Prostate gland (tissue), 2 donors: ENCODE data around the gene TSSC4. TPM values are rescaled to one million over a fixed set of nuclear protein-coding genes. Genes with fewer than 3 reads are reported as not detected.

Experiments
- DNase-seq: peaks from one replicate; pipeline ENCODE4 v3.0.0-alpha.2; 2019; ENCODE audit warnings: low spot score
- H3K27ac ChIP-seq, 2 donors: fragments of 200-600 bp; sonication (generic); 2 replicates each; pipeline ENCODE4 v1.5.1; 2017 to 2019
- H3K27me3 ChIP-seq: fragments of 200-600 bp; sonication (generic); replicated peaks from 2 replicates; pipeline ENCODE4 v1.5.1; 2019; ENCODE audit not compliant: insufficient read depth
- H3K36me3 ChIP-seq, 2 donors: fragments of 200-600 bp; sonication (generic); 1 replicate in 1 of 2; 2 replicates in 1 of 2; pipeline versions ENCODE4 v1.5.1 to v1.8.1; 2017 to 2019
- H3K4me1 ChIP-seq: fragments of 200-600 bp; sonication (generic); replicated peaks from 2 replicates; pipeline ENCODE4 v1.5.1; 2019
- H3K4me3 ChIP-seq, 2 donors: fragments of 200-600 bp; sonication (generic); 2 replicates each; pipeline ENCODE4 v1.5.1; 2017 to 2019
- H3K9me3 ChIP-seq: fragments of 200-600 bp; sonication (generic); 2 replicates; pipeline ENCODE4 v1.5.1; 2017
- POLR2A ChIP-seq: fragments of 450-650 bp; IDR thresholded peaks from one replicate; pipeline ENCODE4 v1.6.1; 2016; ENCODE audit warnings: antibody characterized with exemption, mild to moderate bottlenecking
- POLR2AphosphoS5 ChIP-seq: sonication (generic); formaldehyde crosslinking; IDR thresholded peaks from one replicate; pipeline ENCODE4 v1.6.1; 2017; ENCODE audit warnings: antibody characterized with exemption
- WGBS: methylation state at CpG from one replicate; pipeline ENCODE4 v1.1.5; 2018; 5-methylcytosine and 5-hydroxymethylcytosine counted together
- intact Hi-C: fragments of 100-400 bp; cut with DNase I; formaldehyde crosslinking; loops from one replicate; pipeline ENCODE4 v1.14.2; 2022
- total RNA-seq, 2 donors: library from RNA; depleted of rRNA; stranded (reverse); fragments of >200 nt; gene quantifications; one replicate each; pipeline ENCODE4 v1.1.0, GENCODE V29; 2016
- TF ChIP-seq, protein P1 (sequence below), 4 experiments: fragments of 200-600 bp in 2 of 4; fragments of 450-650 bp in 2 of 4; sonication (generic) in 2 of 4; IDR thresholded peaks; 1 replicate in 3 of 4; 2 replicates in 1 of 4; pipeline ENCODE4 v1.5.1; 2016 to 2019; ENCODE audit warnings: antibody characterized with exemption in 4 of 4, mild to moderate bottlenecking in 2 of 4, moderate library complexity in 2 of 4

Gene TSSC4
- total RNA-seq, 2 donors from 2014 or later = 40.4 to 71.1 TPM

DNA sequence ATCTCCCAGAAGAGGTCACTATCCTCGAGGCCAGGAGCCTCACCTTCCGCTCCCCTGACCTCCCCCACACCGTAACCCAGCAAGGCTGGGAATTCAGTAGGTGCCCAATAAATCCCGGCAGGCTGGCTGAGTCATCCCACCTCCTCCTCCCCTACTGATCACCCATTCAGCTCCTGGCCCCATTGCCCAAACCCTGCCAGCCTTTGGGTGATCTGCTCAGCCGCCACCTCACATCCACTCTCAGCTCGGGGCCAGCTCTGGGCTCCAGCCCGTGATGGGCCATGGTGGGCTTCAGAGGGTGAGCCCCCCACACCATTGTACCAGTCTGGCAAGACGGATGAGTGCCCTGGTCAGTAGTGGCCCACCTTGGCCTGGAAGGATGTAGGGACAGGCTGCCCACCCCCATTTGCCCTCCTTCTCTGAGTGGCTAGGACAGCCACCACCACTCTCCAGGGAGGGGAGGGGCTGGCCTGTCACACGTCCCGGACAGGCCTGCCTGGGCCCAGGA lies 35.5 kb downstream of the TSSC4 start:
- Histone ChIP-seq H3K9me3 (no peaks in the 10 kb centered on the region), H3K4me3 (no peak overlapping the region), H3K4me1 (no peaks in the 10 kb centered on the region), H3K27ac (no peak overlapping the region), H3K36me3 (no peaks in the 10 kb centered on the region), H3K27me3 (no peaks in the 10 kb centered on the region)
- intact Hi-C loops = no loop called here
- 70% methylated on average over 10 of the region's 10 CpGs for WGBS
- DNase-seq = no peak
- no peak for TF ChIP-seq POLR2A
- TF ChIP-seq POLR2AphosphoS5 = no peak
- TF ChIP-seq, protein P1, sequence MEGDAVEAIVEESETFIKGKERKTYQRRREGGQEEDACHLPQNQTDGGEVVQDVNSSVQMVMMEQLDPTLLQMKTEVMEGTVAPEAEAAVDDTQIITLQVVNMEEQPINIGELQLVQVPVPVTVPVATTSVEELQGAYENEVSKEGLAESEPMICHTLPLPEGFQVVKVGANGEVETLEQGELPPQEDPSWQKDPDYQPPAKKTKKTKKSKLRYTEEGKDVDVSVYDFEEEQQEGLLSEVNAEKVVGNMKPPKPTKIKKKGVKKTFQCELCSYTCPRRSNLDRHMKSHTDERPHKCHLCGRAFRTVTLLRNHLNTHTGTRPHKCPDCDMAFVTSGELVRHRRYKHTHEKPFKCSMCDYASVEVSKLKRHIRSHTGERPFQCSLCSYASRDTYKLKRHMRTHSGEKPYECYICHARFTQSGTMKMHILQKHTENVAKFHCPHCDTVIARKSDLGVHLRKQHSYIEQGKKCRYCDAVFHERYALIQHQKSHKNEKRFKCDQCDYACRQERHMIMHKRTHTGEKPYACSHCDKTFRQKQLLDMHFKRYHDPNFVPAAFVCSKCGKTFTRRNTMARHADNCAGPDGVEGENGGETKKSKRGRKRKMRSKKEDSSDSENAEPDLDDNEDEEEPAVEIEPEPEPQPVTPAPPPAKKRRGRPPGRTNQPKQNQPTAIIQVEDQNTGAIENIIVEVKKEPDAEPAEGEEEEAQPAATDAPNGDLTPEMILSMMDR (IDR thresholded peaks at IDR 0.05) = no peak

DNA sequence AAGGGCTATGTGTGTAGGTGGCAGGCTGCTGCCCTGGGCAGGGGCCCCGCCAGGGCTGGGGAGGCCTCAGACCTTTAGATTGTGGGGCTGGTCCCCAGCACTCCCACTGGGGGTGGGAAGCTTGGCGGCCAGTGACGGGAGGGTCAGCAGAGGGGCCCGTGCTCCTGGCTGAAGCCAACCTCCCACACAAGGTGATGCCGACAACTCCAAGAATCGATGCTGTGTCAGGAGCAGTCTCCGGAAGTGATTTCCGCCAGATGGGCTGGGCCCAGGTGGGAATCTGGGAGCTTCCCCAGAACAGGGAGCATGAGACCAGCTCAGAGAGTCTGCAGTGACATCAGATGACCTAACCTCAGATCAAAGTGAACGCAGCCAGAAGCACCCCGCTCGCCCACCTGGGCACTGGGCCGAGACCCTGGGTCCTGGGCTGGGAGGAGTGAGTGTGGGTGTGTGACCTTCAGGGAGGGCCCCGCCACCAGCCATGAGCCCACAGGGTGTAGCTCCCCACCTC lies 36.0 kb downstream of the TSSC4 start:
- WGBS = 98% methylated on average over 8 of the region's 13 CpGs
- H3K4me1 ChIP-seq = no peaks in the 10 kb centered on the region
- TF ChIP-seq, protein P1 (IDR thresholded peaks at IDR 0.05) = no peak
- TF ChIP-seq POLR2AphosphoS5 (no peak), POLR2A (no peak)
- intact Hi-C loops = no loop called here
- no peaks in the 10 kb centered on the region for H3K9me3 ChIP-seq
- no peak overlapping the region for H3K27ac ChIP-seq
- no peaks in the 10 kb centered on the region for H3K27me3 ChIP-seq
- H3K36me3 ChIP-seq = no peaks in the 10 kb centered on the region
- H3K4me3 ChIP-seq = no peak overlapping the region
- no peak for DNase-seq

DNA sequence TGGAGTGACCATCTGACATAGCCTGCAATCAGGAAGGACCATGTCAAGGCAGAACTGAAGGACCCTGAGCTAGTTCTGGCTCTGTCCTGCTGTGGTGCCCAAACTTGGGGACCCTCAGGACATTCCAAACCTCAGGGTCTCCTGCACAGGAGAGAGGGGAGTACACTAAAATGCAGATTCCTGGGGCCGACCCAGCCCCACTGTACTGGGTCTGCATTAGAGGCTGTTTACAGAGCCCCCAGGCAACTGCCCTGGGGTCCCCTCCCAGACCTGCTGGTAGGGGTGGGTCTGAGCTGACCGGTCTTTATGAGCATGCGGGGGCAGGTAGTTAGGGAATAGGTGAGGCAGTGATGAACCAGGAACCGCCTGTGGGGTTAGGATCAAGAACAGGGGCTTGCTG lies 37.0 kb downstream of the TSSC4 start:
- DNase-seq = no peak
- H3K27me3 ChIP-seq = no peaks in the 10 kb centered on the region

DNA sequence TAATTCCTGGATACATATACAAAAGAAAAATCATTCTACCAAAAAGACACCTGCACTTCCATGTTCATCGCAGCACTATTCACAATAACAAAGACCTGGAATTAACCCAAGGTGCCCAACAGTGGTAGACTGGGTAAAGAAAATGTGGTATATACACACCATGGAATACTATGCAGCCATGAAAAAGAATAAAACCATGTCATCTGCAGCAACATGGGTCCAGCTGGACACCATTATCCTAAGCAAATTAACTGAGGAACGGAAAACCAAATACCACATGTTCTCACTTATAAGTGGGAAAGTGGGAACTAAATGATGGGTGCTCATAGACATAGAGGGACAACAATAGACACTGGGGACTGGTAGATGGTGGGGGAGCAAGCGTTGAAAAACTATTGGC lies 39.3 kb downstream of the TSSC4 start:
- Histone ChIP-seq H3K4me3 (no peak overlapping the region), H3K27ac (no peak overlapping the region), H3K36me3 (no peaks in the 10 kb centered on the region), H3K9me3 (no peaks in the 10 kb centered on the region), H3K4me1 (no peaks in the 10 kb centered on the region), H3K27me3 (no peaks in the 10 kb centered on the region)
- no peak for DNase-seq
- 94% methylated on average over 3 of the region's 3 CpGs for WGBS
- no peak for TF ChIP-seq POLR2A
- TF ChIP-seq, protein P1 (IDR thresholded peaks at IDR 0.05) = no peak
- TF ChIP-seq POLR2AphosphoS5 = no peak
- intact Hi-C loops = no loop called here

More for the DNA sequence above, 37.0 kb downstream of the TSSC4 start:
- no peaks in the 10 kb centered on the region for H3K36me3 ChIP-seq
- H3K9me3 ChIP-seq = no peaks in the 10 kb centered on the region
- no peak overlapping the region for H3K4me3 ChIP-seq
- no peak overlapping the region for H3K27ac ChIP-seq
- no peaks in the 10 kb centered on the region for H3K4me1 ChIP-seq
- 66% methylated on average over 4 of the region's 4 CpGs for WGBS
- no peak for TF ChIP-seq POLR2A
- TF ChIP-seq, protein P1 (IDR thresholded peaks at IDR 0.05) = no peak
- TF ChIP-seq POLR2AphosphoS5 = no peak
- intact Hi-C loops = no loop called here

DNA sequence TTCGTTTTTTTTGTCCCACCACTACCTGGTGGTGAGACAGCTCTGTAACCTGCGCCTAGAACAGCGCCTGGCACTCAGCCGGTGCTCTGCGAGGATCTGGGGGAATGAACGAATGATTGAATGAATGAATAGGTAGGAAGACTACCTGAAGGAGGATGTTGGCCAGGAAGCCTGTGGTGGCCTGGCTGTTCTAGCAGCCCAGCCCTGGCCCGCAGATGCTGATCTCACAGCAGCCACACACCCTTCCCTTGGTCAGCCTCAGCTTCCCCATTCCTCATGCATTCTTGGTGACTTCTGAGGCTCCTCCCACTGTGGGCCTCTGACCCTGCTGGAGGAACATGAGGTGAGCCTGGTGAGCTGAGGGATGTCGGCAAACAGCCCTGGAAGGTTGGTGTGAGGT lies 40.1 kb downstream of the TSSC4 start:
- 82% methylated on average over 8 of the region's 8 CpGs for WGBS
- intact Hi-C loops = no loop called here
- H3K9me3 ChIP-seq = no peaks in the 10 kb centered on the region
- no peaks in the 10 kb centered on the region for H3K4me1 ChIP-seq
- no peaks in the 10 kb centered on the region for H3K27me3 ChIP-seq
- TF ChIP-seq, protein P1 (IDR thresholded peaks at IDR 0.05) = no peak
- TF ChIP-seq POLR2A = no peak
- DNase-seq = no peak
- no peaks in the 10 kb centered on the region for H3K36me3 ChIP-seq
- H3K27ac ChIP-seq = no peak overlapping the region
- H3K4me3 ChIP-seq = no peak overlapping the region
